Stimulated activated CD4-positive, alpha-beta T cell treated with anti-CD3 and anti-CD28 coated beads, TNF-alpha, amount 100 ng/mL, for 4 hours (primary cell): ENCODE measurements around the gene ADTRP.
"Not testable (repeated sequence)": the region's sequence is repeated elsewhere in the genome, so short reads cannot be mapped to it uniquely, and the experiment has no call there.

Source experiments
- DNase-seq, 3 experiments: peaks; one replicate each; pipeline ENCODE4 v3.0.0-alpha.2; 2020; ENCODE audit warnings: low read depth in 3 of 3

Gene ADTRP

GRCh38 chr6:11803591-11803971 lies 25.0 kb upstream of the ADTRP start:
- no peak for DNase-seq

GRCh38 chr6:11802886-11803590 lies 24.4 kb upstream of the ADTRP start:
- no peak for DNase-seq

DNA sequence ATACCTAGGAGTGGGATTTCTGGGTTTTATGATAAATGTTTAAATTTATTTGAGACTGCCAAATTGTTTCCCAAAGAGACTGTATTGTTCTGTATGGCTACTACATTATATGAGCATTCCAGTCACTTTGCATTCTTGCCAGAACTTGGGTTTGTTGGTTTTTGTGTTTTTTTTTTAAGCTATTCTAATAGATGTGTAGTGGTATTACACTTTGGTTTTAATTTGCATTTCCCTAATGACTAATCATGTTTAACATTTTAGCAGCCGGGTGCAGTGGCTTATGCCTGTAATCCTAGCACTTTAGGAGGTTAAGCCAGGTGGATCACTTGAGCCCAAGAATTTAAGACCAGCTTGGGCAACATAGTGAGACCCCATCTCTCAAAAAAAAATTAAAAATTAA lies 21.9 kb upstream of the ADTRP start:
- not testable (repeated sequence) for DNase-seq

DNA sequence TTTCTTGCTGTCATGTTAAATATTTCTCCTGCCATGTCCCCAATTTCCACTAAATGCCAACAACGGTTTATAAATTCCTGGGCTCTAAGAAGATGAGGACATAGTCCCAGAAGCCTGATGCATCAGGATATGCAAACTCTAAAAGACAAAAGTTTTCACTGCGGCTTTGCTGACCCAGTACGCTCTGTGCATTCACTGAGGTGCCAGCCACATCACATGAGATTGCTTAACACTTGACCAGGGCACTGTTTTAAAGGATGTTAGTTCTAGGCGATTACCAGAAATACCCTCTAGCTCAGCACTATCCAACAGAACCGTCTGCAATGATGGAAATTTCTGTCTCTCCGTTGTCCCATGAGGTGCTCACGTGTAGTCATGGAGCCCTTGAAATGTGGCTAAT lies 19.9 kb upstream of the ADTRP start:
- DNase-seq, result no peak

DNA sequence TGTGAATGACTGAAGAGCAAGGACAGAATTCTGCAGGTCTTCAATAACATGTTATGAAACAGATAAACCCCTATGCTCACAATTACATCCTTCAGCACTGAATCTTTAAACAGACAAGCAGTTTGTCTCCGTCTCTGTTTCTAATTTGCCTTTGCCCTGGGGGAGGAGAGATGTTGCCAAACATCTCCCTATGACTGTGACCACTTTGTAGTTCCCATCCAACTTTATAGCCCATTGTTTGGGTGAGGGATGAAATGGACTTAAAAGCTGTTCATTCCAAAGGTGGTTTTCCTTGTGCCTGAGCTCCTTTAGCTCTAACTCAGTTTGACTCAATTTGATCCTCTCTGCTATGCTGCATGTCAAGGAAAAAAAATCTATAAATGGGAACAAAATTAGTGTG lies 19.5 kb upstream of the ADTRP start:
- DNase-seq, result no peak

- DNase-seq, result no peak
These were observed 18.2 kb upstream of the ADTRP start for GRCh38 chr6:11796829-11797228.

DNA sequence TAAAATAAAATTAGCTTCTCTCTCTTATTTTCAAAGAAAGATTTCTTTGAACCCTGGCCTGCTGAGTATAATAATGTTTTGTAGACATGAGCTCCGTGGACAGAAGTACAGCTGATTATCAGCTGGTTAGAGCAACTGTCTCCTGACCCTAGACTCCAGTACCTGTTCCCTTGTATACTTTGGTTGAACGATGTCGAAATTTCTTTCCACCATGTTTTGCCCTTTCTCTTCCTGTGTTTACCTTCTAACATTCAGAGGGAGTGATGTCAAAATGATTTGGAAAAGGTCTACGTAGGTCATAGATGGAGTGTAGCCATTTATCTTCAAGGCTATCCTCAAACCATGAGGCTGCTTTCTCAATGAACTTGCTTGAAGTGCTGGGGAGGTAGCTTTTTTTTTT lies 16.8 kb upstream of the ADTRP start:
- no peak for DNase-seq

- DNase-seq, result no peak
These were observed 14.7 kb upstream of the ADTRP start for GRCh38 chr6:11793277-11793676.

DNA sequence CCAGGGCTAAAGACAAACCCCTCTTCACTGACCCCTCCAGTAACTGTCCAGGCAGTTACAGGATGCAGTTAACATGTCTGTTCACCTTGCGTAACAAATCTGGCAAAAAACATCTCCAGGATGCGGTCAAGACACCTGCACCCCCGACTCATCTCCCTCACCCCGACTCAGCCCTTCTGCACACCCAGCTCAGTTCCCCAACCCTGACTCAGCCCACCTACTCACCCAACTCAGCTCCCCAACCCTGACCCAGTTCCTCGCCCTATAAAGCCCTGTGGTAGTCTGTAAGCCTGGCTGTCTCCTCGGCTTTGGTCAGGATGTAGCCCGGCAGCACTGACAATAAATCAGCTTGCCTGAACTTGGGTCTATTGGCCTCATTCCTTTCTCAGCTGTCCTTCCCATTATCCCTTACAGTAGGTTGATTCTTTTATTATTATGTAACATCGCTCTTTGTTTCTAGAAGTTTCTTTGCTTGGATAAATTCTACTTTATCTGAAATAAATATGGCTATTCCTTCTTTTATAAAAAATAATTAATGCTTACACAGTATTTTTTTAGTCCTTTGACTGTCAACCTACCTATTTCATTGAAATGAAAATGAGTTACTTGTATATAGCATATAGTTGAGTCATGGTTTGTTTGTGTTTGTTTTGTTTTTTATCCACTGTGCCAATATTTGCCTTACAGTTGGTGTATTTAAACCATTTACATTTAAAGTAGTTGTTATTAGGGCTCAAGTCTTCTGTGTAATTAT lies 12.9 kb upstream of the ADTRP start:
- no peak for DNase-seq

- DNase-seq, result no peak
These were observed 11.1 kb upstream of the ADTRP start for GRCh38 chr6:11789744-11790143.

DNA sequence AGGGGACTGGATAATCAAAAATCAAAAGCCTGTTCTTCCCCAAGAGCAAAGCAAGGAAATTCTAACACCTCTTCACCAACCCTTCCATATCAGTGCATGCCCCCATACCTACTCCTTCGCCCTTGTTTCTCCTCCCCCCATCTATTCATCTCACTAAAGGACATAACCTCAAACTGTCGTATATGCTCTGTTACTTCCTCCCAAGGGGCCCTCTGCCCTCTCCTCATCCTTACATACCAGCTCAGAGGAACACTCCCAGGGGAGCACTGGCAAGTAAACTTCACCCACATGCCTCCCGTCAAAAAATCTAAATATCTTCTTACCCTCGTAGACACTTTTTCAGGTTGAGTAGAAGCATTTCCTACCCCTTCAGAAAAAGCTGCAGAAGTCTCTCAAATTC lies 9.4 kb upstream of the ADTRP start:
- no peak for DNase-seq

GRCh38 chr6:11785774-11786579 lies 7.4 kb upstream of the ADTRP start:
- DNase-seq, result no peak

- no peak for DNase-seq
These were observed 6.8 kb upstream of the ADTRP start for GRCh38 chr6:11785415-11785773.

- DNase-seq, result no peak
These were observed 5.7 kb upstream of the ADTRP start for GRCh38 chr6:11784341-11784740.

DNA sequence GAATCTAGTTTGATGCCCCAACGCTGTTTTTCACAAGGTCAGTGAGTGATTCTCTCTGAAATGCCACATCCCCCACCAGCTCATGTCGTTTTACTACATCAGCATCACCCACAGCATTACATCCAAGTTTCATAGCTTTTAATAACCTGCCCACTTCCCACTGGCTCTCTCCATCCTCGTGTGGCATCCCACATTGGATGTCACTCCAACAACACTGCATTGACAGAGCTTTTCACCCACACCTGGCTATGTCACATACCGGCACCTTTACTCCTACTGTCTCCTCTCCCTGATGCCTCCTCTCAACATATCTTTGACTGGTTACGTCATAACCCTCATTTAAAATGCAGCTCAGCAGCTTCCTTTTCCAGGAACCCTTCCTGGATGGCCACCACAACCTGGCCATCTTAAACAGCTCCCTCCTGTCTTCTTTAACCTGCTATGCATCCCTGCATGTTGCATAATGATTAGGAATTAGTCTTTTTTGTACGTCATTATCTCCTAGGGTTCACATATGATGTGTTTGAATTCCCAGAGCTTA lies 5.0 kb upstream of the ADTRP start:
- DNase-seq, result no peak

- DNase-seq, result no peak
These were observed 3.9 kb upstream of the ADTRP start for GRCh38 chr6:11782524-11782923.

GRCh38 chr6:11780097-11780428 lies 1.5 kb upstream of the ADTRP start:
- DNase-seq, result no peak

- no peak for DNase-seq
These were observed 910 bp upstream of the ADTRP start for GRCh38 chr6:11779329-11780096.

GRCh38 chr6:11778036-11778435 lies 567 bp downstream of the ADTRP start:
- DNase-seq, result no peak

DNA sequence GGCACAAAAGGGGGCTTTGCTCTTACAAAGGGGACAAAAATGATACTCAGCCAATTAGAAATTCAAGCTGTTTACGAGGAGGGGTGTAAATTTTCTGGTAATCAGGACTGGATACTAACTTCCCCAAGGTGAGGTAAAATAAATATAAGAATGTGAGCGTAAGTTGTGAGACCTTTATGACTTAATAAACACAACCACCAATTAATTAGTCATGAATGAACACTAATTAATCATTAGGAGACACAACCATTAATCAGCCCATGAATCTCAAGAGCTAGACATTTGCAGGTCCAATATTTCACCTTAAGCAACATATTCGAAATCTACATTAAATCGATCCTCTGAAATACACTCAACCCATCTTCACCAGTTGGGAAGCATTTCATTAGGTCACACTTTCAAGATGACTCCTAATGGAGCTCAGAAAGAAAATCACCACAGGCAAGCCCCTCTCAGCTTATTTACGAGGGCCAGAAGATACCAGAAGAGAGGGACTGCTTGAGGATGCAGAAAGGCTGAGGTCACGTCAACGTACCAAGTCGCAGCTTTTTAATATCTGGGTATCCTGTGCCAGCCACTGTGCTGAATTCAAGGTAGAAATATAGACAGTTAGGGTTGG lies 2.7 kb downstream of the ADTRP start:
- DNase-seq, result no peak

DNA sequence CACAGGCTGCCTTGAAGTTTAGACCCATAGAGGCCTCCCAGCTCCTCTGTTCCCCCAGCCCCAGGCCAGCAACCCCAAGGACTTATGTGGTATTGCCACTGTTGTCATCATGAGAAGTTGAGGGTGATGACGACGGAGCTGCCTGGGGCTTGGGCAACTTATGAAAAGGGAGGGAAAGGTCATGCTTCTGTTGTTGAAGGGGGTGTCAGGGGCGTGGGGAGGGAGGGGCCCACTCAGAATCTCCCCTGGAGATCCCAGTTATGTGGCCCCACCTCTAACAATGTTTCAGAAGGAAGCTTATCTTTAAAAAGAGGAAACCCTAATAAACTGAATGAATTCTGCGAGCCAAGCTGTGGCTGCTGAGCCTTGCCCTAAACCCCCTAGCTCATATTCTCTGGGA lies 4.2 kb downstream of the ADTRP start:
- DNase-seq, result no peak
